A549 (cell line): ENCODE data around the gene SCYGR1. TPM values are rescaled to one million over a fixed set of nuclear protein-coding genes. Genes with fewer than 3 reads are reported as not detected.

ENCODE experiments used
- ATAC-seq, 2 experiments: fragments of 200-7000 bp in 1 of 2; fragments of >200 bp in 1 of 2; cut with Nextera tagmentation in 1 of 2; cut with Tn5 transposase in 1 of 2; 3 replicates each; pipeline versions ENCODE4 v1.8.0 to v1.9.1; 2018 to 2020; ENCODE audit warnings: mild to moderate bottlenecking in 1 of 2, moderate library complexity in 1 of 2
- CTCF ChIA-PET: fragments of 300-600 bp; sonication (Branson Sonifier 250); formaldehyde crosslinking; extraction: SDS; loops from one replicate; lab custom pipeline; 2021; ENCODE audit warnings: antibody characterized with exemption, inconsistent platforms; lab: Yijun Ruan, JAX
- POLR2A ChIA-PET: fragments of 350-600 bp; formaldehyde crosslinking; extraction: SDS; loops from one replicate; lab custom pipeline; 2021; ENCODE audit warnings: antibody characterized with exemption, inconsistent platforms; lab: Yijun Ruan, JAX
- DNase-seq, 2 experiments: peaks; one replicate each; pipeline versions ENCODE4 v3.0.0 to v3.0.0-alpha.2; 2011 to 2016; ENCODE audit warnings: low read depth in 1 of 2, low spot score in 1 of 2
- FAIRE-seq: peaks from 2 replicates; lab custom pipeline; 2011; peaks lifted over from hg19 to GRCh38; lab: Jason Lieb, UNC
- H3K27ac ChIP-seq, 2 experiments: fragments of >200 bp; sonication (Bioruptor Twin); formaldehyde crosslinking; 3 replicates each; pipeline ENCODE4 v1.5.1; 2016 to 2017
- H3K4me1 ChIP-seq: fragments of >200 bp; sonication (Bioruptor Twin); formaldehyde crosslinking; 3 replicates; pipeline ENCODE4 v1.6.1; 2016
- H3K4me2 ChIP-seq: fragments of >200 bp; sonication (Bioruptor Twin); formaldehyde crosslinking; 3 replicates; pipeline ENCODE4 v1.6.1; 2016
- H3K4me3 ChIP-seq: fragments of >200 bp; sonication (Bioruptor Twin); formaldehyde crosslinking; 3 replicates; pipeline ENCODE4 v1.5.1; 2016
- H3K9me3 ChIP-seq: fragments of >200 bp; sonication (Bioruptor Twin); formaldehyde crosslinking; 3 replicates; pipeline ENCODE4 v1.6.1; 2016
- CEBPB ChIP-seq, 2 experiments: fragments of >200 bp in 1 of 2; sonication (Bioruptor Twin) in 1 of 2; formaldehyde crosslinking in 1 of 2; IDR thresholded peaks; 2 replicates each; pipeline ENCODE4 v1.6.1; 2012 to 2016
- EHF ChIP-seq: fragments of 250-450 bp; sonication (Bioruptor Pico); IDR thresholded peaks from 2 replicates; pipeline ENCODE4 v1.5.0; 2020; ENCODE audit warnings: mild to moderate bottlenecking
- ELK1 ChIP-seq: fragments of 150-350 bp; IDR thresholded peaks from 2 replicates; pipeline ENCODE4 v1.6.1; 2014; ENCODE audit warnings: low read depth, mild to moderate bottlenecking, low read length
- FOXS1 ChIP-seq: fragments of 250-450 bp; sonication (Bioruptor Pico); IDR thresholded peaks from 2 replicates; pipeline ENCODE4 v1.5.0; 2020; ENCODE audit warnings: mild to moderate bottlenecking, moderate library complexity
- HES2 ChIP-seq: fragments of >200 bp; sonication (Bioruptor Twin); formaldehyde crosslinking; IDR thresholded peaks from 2 replicates; pipeline ENCODE4 v1.6.1; 2016
- HEYL ChIP-seq: fragments of 250-450 bp; sonication (Bioruptor Pico); IDR thresholded peaks from 2 replicates; pipeline ENCODE4 v1.8.0; 2021; ENCODE audit warnings: mild to moderate bottlenecking, moderate library complexity
- HOXB13 ChIP-seq: fragments of 250-450 bp; sonication (Bioruptor Pico); IDR thresholded peaks from 2 replicates; pipeline ENCODE4 v1.5.0; 2020; ENCODE audit warnings: low read depth, mild to moderate bottlenecking, moderate library complexity
- JUN ChIP-seq, 2 experiments: fragments of >200 bp; sonication (Bioruptor Twin); formaldehyde crosslinking; IDR thresholded peaks; 2 replicates in 1 of 2; 3 replicates in 1 of 2; pipeline ENCODE4 v1.6.1; 2016 to 2017
- KDM5A ChIP-seq: fragments of 200-600 bp; sonication (generic); IDR thresholded peaks from 2 replicates; pipeline ENCODE4 v1.6.1; 2016; ENCODE audit warnings: antibody characterized with exemption, mild to moderate bottlenecking
- MAZ ChIP-seq: fragments of 150-350 bp; IDR thresholded peaks from 2 replicates; pipeline ENCODE4 v1.6.1; 2014; ENCODE audit warnings: antibody characterized with exemption, low read depth, low read length, borderline replicate concordance
- NFE2L2 ChIP-seq: fragments of 150-350 bp; conservative IDR thresholded peaks from 2 replicates; pipeline ENCODE4 v1.6.1; 2014; ENCODE audit warnings: low read length
- NPAS2 ChIP-seq: fragments of 250-450 bp; sonication (Bioruptor Pico); IDR thresholded peaks from 2 replicates; pipeline ENCODE4 v1.8.0; 2022; ENCODE audit warnings: mild to moderate bottlenecking, moderate library complexity, borderline replicate concordance
- NR3C1 ChIP-seq: fragments of >200 bp; sonication (Bioruptor Twin); formaldehyde crosslinking; IDR thresholded peaks from 3 replicates; pipeline ENCODE4 v1.6.1; 2017
- POLR2AphosphoS2 ChIP-seq: conservative IDR thresholded peaks from 2 replicates; pipeline ENCODE4 v1.6.1; 2012; ENCODE audit warnings: low read length, improper control_type of control experiment, inconsistent platforms
- RAD21 ChIP-seq, 2 experiments: fragments of >200 bp in 1 of 2; sonication (Bioruptor Twin) in 1 of 2; formaldehyde crosslinking in 1 of 2; IDR thresholded peaks in 1 of 2; conservative IDR thresholded peaks in 1 of 2; 2 replicates in 1 of 2; 3 replicates in 1 of 2; pipeline ENCODE4 v1.6.1; 2012 to 2018; ENCODE audit warnings: inconsistent platforms in 1 of 2
- RARB ChIP-seq: fragments of 250-450 bp; sonication (Bioruptor Pico); IDR thresholded peaks from 2 replicates; pipeline ENCODE4 v1.8.0; 2021; ENCODE audit warnings: mild to moderate bottlenecking, moderate library complexity
- RCOR1 ChIP-seq: fragments of 150-350 bp; IDR thresholded peaks from 2 replicates; pipeline ENCODE4 v1.6.1; 2014; ENCODE audit warnings: antibody characterized with exemption, low read length, low read depth
- REST ChIP-seq: fragments of 200-600 bp; sonication (generic); IDR thresholded peaks from 2 replicates; pipeline ENCODE4 v1.6.1; 2016; ENCODE audit warnings: antibody characterized with exemption, mild to moderate bottlenecking, moderate library complexity
- SMC3 ChIP-seq: fragments of >200 bp; sonication (Bioruptor Twin); formaldehyde crosslinking; IDR thresholded peaks from 3 replicates; pipeline ENCODE4 v1.6.1; 2018; ENCODE audit warnings: inconsistent platforms
- TFCP2L1 ChIP-seq: fragments of 250-450 bp; sonication (Bioruptor Pico); IDR thresholded peaks from 2 replicates; pipeline ENCODE4 v1.5.0; 2021; ENCODE audit warnings: mild to moderate bottlenecking
- ZSCAN20 ChIP-seq: fragments of 250-450 bp; sonication (Bioruptor Pico); IDR thresholded peaks from 2 replicates; pipeline ENCODE4 v1.8.0; 2022; ENCODE audit warnings: mild to moderate bottlenecking, moderate library complexity
- WGBS: methylation state at CpG from one replicate; pipeline ENCODE4 v1.1.6; 2017; ENCODE audit errors: missing lambda C conversion rate; 5-methylcytosine and 5-hydroxymethylcytosine counted together
- polyA plus RNA-seq, 4 experiments: library from polyadenylated mRNA; depleted of rRNA in 3 of 4; stranded (reverse); fragments of >200 nt; fragmentation: RNase III in 1 of 4; extraction: RNeasy Plus Mini Kit Qiagen cat#74134 plus additional on column Dnase treatment in 1 of 4; gene quantifications; 2 replicates in 3 of 4; 3 replicates in 1 of 4; pipeline ENCODE4 v1.2.3, GENCODE V29; 2011 to 2017
- TF ChIP-seq, protein P1 (sequence below): IDR thresholded peaks from 2 replicates; pipeline ENCODE4 v1.6.1; 2012; ENCODE audit warnings: low read depth, borderline replicate concordance

Gene SCYGR1
- polyA plus RNA-seq, 2 of the 4 experiments (the other 2 are of a cell fraction), result not detected

DNA sequence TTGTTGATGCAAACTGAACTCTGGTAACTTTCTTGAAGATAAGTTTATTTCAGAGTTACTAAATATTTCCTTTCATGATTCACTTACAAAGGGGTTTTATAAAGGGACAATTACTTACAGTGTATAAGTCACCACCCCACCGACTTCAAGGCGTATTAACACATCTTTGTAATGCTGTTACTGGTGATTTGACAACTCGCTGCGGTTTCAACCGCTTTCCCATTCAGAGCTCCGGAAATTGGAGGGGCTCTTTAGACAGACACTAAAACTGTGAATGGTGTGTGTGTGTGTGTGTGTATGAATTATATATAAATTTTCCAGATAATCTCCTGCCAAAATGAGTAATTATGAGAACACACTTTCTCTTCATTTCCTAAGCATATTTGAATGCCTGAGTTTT lies 13.6 kb downstream of the SCYGR1 start:
- 93% methylated on average over 6 of the region's 6 CpGs for WGBS
- H3K4me3 ChIP-seq, result no peak overlapping the region
- peaks cover 72% of the 10 kb centered on the region for H3K4me1 ChIP-seq
- peak overlapping the region; percentile 80 to 99; a peak in 5 of 6 replicates for H3K27ac ChIP-seq
- DNase-seq, result no peak
- ChIA-PET POLR2A (no interaction called here), CTCF (interaction anchor here (0.6 to 1.5 kb wide), 2 partner anchors 32 to 196 kb away, joined by 3 to 5 read pairs; no protein-coding TSS in a partner anchor)
- H3K9me3 ChIP-seq, result no peaks in the 10 kb centered on the region
- TF ChIP-seq HEYL (CRISPR knock-in tag) (no peak), TFCP2L1 (no peak), NR3C1 (no peak), HES2 (no peak), MAZ (no peak), RAD21 (conservative IDR thresholded peaks at IDR 0.05 in 1 of 2, IDR thresholded peaks at IDR 0.05 in 1 of 2) (no peak), SMC3 (no peak), EHF (CRISPR knock-in tag) (no peak), REST (no peak), NPAS2 (no peak), RARB (CRISPR knock-in tag) (no peak), POLR2AphosphoS2 (no peak), ELK1 (no peak), HOXB13 (no peak), CEBPB (IDR thresholded peaks at IDR 0.05) (no peak), ZSCAN20 (no peak), NFE2L2 (no peak)
- 0 out of 3 replicates have a peak overlapping the region, but pooled peaks have one; percentile 8 for H3K4me2 ChIP-seq
- no peak for FAIRE-seq
- ATAC-seq, result no peak

GRCh38 chr2:227373389-227373788 lies 14.4 kb downstream of the SCYGR1 start:
- Histone ChIP-seq H3K4me2 (no peak overlapping the region), H3K9me3 (no peaks in the 10 kb centered on the region), H3K27ac (peak overlapping the region; percentile 4 to 85; a peak in 4 of 6 replicates), H3K4me3 (no peak overlapping the region), H3K4me1 (peaks cover 72% of the 10 kb centered on the region)
- TF ChIP-seq REST (no peak), HOXB13 (no peak), EHF (CRISPR knock-in tag) (no peak), KDM5A (no peak), RCOR1 (no peak), JUN (IDR thresholded peaks at IDR 0.05) (no peak), FOXS1 (no peak)
- TF ChIP-seq, protein P1, sequence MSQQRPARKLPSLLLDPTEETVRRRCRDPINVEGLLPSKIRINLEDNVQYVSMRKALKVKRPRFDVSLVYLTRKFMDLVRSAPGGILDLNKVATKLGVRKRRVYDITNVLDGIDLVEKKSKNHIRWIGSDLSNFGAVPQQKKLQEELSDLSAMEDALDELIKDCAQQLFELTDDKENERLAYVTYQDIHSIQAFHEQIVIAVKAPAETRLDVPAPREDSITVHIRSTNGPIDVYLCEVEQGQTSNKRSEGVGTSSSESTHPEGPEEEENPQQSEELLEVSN, result no peak
- ChIA-PET CTCF (interaction anchor here (0.6 to 1.5 kb wide), 4 partner anchors 11 to 393 kb away, joined by 3 to 5 read pairs (median 4); no protein-coding TSS in a partner anchor), POLR2A (interaction anchor here (0.7 kb wide), 1 partner anchor 1895 kb away, joined by 8 read pairs; no protein-coding TSS in a partner anchor)
- FAIRE-seq (no peak), DNase-seq (no peak), ATAC-seq (no peak)
- 93% methylated on average over 10 of the region's 10 CpGs for WGBS
